Astrocyte of the spinal cord (primary cell): ENCODE results near the gene CDK8.

Experiments used
- DNase-seq: peaks from one replicate; pipeline ENCODE4 v3.0.0; 2011; ENCODE audit warnings: low read depth, low spot score
- H3K4me3 ChIP-seq: 2 replicates; pipeline ENCODE4 v1.5.1; 2011; ENCODE audit warnings: low read depth, mild to moderate bottlenecking, low read length, moderate library complexity
- CTCF ChIP-seq: IDR thresholded peaks from 2 replicates; pipeline ENCODE4 v1.5.1; 2012; ENCODE audit warnings: low read depth, mild to moderate bottlenecking, low read length, inconsistent platforms
- in situ Hi-C: cut with HindIII; loops from 2 replicates; pipeline ENCODE4 v1.10.0; 2017; ENCODE audit warnings: low sequenced_read_pairs

Gene CDK8

DNA sequence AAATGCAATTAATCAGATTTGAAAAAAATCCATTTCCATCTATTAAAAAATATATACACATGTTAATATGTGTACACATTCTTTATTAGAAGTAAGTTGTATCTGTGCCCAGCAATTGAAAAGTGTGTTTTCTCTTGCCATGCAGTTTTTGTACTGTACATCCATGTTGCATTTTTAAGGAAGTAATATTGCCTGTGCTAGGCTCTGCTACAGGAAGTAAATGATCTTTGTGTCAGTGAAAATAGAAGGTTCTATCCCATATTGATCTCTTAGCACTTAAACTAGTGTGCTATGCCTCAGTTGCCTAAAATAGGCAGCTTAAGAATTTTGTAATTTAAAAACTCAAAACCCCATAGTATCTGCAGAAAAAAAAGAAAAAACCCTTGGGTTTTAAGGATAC, 122.5 kb downstream of the CDK8 start:
- in situ Hi-C loops, result no loop called here
- no peak for DNase-seq
- H3K4me3 ChIP-seq, result no peak overlapping the region
- TF ChIP-seq CTCF, result no peak

- in situ Hi-C loops, result no loop called here
- no peak for DNase-seq
- H3K4me3 ChIP-seq, result no peak overlapping the region
- TF ChIP-seq CTCF, result peak; percentile 37
Observed at GRCh38 chr13:26377038-26377437, 123.1 kb downstream of the CDK8 start.

- in situ Hi-C loops, result no loop called here
- TF ChIP-seq CTCF, result no peak
- no peak overlapping the region for H3K4me3 ChIP-seq
- no peak for DNase-seq
Observed at GRCh38 chr13:26378116-26378515, 124.2 kb downstream of the CDK8 start.

DNA sequence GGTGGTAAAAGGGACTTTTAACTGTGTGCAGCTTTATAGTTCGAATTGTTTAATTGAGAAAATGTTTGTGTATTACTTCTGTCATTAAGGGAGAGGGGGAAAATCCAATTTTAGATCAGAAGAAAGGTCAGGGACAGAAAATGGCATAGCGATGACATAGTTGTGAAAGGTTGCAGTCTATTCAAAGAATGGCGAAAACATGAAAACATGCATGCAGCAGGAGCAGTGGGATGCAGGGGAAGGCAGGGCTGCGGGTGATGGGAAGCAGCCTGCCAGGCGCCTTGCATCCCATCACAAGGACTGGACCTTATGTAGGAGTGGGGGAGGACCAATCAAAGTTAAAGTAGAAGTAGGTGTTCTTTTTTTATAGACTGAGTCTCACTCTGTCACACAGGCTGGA, 125.9 kb downstream of the CDK8 start:
- no peak for TF ChIP-seq CTCF
- H3K4me3 ChIP-seq, result no peak overlapping the region
- in situ Hi-C loops, result no loop called here
- DNase-seq, result no peak

DNA sequence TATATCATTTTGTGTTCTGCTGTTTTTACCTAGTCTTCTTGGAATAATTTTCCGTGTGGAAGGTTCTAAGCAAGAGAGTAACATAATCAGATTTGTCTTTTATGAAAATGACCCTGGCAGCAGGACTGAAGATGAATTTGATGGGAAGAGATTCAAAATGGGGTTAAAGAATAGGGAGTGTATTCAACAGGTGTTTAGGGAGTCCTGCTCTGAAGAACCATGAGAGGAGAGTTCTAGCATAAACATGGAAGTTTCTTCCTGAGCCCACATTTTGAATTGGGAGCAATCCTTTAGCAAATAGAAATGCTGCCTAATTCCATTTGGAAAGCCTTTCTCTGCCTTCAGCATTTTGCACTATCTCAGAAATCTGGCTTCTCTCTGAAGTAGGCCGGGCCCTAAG, 127.0 kb downstream of the CDK8 start:
- DNase-seq, result no peak
- in situ Hi-C loops, result no loop called here
- no peak overlapping the region for H3K4me3 ChIP-seq
- TF ChIP-seq CTCF, result no peak

- DNase-seq, result no peak
Observed at GRCh38 chr13:26382366-26382765, 128.4 kb downstream of the CDK8 start.

More at GRCh38 chr13:26382366-26382765, 128.4 kb downstream of the CDK8 start:
- no peak for TF ChIP-seq CTCF
- in situ Hi-C loops, result no loop called here
- no peak overlapping the region for H3K4me3 ChIP-seq
